HG02884 (cell line): Measurements from ENCODE around the gene C6.

Source experiments
- ATAC-seq: cut with Tn5 transposase; IDR thresholded peaks from one replicate; pipeline ENCODE4 v1.9.1; 2021; ENCODE audit warnings: mild to moderate bottlenecking, moderate library complexity; ENCODE audit not compliant: unreplicated experiment

Gene C6

DNA sequence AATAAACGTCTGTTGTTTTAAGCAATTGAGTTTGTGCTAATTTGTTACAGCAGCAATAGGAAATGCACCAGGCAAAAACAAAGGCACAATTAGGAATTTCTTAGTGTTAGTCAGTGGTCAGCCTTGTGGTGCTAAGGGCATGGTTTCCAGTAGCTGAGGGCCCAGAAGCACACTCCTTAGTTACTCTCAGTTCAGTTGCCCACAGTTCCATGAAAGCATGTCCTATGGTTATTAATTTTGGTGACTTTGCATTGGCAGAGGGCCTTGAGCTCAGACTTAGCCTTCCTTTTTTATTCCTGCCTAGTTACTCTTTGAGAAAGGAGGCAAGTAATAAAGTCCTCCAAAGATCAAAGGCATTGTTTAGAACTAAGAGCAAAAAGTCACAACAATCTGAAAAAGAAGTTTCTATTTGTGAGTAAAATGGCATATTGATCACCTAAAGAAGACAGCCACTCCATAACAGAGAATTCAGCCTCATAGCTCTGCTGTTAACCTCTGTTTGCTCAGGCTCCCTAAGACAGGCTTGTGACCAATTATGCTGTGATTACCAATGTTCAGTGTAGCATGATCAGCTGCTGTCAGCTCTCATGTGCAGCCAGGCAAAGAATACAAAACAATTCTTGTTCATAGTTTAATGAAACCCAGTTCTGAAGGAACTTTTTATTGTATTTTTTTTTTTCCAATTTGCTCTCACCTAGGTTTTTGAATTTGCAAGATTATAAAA is 85.2 kb downstream of the C6 start:
- no peak for ATAC-seq

DNA sequence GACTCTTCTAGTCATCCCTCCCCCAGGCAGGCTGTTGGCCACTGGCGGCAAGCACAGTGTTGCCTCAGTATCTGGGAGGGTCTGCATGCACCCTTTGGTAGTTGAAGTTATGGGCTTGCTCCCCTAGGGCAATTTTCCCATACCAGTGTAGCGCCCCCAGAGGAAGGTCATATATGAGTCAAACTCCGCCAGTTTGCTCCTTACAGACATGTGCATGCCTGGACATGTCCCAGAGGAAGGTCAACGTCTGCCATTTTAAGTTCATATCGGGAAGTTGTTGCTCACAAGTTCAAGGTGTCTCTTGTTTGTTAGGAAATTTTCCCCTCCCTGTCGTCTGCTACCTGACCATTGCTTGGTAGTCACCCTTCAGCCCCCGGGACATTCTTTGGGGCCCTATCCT is 90.9 kb downstream of the C6 start:
- ATAC-seq, result no peak

DNA sequence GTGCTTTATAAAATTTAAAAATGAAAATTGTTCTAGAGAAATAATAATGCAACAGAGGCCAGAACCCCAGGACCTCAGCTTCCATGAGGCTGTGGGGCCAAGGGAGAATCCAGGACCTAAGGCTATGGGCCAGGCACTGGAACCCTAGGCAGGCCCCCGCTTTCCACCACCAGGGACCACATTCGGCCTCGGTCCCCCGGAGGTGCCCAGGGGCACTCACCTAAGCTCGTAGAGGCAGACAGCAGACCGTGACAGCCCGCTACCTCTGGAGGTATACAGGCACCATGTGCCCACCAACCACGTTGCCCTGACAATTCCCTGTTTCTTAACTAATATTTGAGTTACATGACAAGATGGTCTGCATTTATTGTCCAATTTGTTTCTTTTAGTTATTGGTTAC is 92.7 kb downstream of the C6 start:
- no peak for ATAC-seq

DNA sequence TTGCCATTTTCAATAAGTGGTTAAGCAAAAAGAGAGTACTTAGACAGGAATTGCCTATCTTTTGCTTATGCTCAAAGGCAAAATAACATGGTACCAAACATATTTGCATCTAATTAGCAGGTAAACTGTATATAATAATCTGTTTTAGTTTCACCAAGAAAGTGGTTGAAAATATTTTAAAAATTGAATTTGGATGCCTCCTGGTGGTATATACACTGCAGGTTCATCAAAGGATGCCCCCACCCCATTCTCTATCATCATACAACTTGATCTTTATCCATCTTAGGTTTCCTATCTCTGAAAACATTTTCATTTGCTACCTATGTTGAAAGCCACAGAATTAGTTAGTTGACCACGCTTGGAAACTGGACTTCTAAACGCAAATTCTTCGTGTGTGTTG is 95.2 kb downstream of the C6 start:
- ATAC-seq, result no peak

DNA sequence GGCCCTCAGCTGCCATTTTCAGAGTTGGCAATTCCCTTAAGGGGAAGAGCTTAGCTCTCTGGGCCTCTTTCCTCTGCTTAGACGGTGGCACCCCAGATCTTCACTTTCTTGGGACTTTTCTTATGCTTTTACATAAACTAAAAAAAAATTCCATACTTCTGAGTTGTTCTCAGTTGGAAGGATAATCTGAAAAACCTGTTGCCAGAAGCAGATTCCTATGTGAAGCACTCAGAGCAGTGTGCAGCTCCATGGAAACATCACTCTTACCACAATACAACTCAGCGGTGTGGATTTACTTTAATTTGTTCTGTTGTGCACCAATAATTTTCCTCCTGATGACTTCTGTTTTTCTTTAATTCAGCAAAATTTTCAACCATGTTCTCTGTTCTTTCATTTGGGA is 98.1 kb downstream of the C6 start:
- no peak for ATAC-seq

DNA sequence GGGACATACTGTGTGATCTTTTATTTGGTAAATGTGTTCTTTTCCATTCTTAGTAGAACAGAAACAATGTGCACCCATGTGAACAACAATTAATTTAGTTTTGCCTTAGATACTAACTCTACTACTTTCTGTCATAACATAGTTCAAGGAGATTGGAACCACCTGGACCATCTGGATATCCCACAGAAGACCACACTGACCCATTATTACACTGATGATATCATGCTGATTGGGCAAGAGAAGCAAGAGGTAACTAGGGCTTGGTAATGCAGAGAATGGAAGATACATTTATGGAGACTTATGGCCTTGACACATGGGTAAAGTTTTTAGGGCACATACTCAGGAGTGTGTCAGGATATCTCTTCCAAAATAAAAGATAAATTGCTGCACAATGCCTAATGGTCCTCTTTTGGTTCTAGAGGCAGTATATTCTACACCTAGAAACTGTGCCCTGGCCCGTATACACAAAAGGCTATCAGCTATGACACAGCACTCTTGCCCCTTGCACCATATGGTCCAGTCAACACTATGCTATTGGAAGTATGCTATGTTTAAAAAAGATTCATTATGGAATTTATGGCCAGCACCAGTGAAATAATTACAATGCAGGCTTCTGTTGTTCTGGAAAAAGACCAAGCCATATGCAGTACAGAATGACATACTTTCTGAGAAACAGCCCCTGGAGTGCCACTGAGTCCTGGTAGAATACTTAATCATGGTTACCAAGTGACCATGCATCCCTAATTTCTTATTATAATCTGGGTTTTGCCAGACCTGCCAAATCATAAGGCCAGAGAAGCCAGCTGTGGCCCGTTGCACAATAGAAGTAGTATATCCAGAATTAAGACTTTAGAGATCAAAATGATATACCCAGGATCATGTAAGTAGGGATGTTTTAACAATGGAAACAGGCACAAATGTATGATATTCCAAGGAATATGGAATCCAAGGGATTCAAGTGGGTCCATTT is 100.6 kb downstream of the C6 start:
- ATAC-seq, result no peak

DNA sequence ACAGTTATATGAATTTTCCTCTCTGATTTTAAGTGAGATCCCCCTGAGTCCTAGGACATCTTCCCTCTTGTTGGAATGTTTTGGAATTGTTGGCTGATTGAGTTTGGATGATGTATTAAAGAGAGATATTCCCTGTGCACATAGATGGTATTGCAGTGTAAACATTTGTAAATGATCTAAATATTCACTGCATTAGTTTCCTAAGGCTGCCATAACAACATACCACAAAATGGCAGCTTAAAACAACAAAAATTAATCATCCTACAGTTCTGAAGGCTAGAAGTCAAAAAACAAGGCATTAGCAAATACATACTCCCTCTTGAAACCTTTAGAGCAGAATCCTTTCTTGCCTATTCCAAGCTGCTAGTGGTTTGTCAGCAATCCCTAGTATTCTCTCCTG is 104.1 kb downstream of the C6 start:
- no peak for ATAC-seq

DNA sequence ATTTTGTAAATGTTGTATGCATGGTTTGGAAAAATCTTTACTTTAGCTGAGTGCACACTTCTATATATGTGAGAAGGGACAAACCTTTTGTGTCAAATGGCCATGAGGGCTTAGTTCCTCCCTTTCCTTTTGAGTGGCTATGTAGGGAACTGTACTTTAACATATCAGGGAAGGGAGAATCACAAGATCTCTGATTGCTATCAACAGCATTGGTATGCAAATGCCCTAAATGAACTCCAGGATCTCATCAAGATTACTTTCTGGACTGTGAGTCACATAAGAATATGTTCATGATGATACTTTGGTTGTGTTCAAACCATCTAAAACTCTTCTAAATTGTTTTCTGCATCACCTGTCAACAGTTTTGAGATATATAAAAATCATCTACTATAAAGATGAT is 111.0 kb downstream of the C6 start:
- no peak for ATAC-seq

DNA sequence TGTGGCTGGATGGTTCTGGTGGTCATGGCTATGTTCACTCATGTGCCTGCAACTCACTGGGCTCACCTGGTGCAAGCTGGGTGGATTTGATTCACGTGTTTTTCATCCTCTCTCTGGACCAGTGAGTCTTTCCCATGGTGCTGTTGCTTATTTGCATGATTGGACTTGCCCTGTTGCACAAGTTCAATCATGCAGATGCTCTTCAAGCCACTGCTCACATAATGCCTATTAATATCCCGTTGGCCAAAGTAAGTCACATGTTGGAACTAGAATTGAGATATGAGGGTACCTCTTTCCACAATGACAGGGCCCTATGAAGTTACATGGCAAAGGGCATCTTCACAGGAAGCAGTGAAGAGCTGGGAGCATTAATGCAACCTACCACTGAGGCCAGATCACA is 115.7 kb downstream of the C6 start:
- ATAC-seq, result no peak

DNA sequence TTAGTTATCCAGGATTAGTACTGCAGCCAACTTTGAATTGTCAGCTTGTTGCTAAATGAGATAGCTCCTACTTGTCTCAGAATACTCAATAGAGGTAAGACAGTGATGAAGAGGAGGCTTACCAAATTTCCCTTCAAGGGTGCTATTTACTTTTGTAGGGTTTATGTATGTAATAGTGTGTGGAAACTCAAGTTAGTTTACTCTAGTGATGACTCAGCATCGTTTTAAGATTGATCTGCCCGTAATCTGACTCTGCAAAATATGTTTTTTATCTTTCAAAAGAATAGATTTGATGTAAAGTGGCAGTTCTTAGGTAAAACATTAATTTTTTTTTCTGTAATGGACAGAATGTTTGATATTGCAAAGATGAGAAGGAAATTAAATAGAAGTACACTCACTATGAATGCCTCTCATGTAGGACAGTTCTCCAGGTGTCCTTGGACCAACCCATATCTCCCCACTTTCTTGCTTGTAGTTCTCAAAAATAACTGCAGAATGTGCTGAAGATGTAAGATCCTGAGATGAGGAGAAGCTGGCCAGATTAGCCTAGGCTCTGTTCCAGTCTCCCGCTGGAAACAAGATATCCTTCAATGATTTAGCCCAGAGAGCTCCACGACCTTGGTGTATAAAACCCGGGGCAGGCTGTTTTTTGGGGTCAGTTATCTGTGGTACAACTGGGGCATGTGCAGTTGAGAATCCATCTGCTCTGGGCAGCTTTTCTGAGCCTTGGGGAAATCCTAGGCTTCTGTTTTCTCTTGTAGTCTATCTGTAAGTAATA is 117.8 kb downstream of the C6 start:
- ATAC-seq, result no peak

DNA sequence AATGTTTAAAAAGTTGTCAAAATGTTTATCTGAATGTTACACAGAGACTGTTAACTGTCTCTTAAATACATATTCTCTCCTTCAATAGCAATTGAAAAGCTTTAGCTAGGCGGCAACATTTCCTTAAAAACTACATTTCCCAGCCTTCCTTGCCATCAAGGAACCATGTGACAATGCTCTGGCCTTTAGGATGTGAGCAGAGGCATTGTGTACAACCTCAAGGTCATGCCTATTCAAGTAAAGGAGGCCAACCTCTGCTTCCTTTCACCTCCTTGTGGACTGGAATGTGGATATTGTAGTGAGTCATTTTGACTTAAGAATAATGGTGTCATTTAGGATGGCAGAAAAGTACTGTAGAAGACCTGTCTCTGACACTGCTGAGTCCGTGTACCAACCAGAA is 118.5 kb downstream of the C6 start:
- ATAC-seq, result no peak

DNA sequence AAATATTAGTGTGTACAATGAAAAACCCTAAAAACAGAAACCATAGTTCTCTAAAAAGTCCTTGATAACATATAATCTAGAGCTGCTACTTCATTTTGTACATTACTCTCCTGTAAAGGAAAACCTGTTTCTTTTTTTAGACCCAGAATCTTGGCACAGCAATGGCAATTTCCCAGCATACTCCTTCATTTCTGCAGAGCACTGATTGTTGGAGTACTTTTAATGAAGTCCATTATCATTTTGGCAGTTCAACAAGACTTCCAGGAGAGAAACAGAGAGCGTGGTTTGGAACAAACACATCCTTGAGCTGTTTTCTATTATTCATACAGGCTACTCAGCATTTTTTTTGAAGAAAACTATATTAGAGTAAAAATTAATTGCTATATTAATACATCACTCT is 119.5 kb downstream of the C6 start:
- ATAC-seq, result no peak
